Stimulated activated CD8-positive, alpha-beta memory T cell treated with anti-CD3 and anti-CD28 coated beads, Interleukin-4, amount 100 ng/mL, for 4 hours (primary cell): ENCODE results near the gene GABPB1.
A peak's percentile ranks its signal among the peaks of the same experiment; 100 is the strongest.

Experiments
- DNase-seq, 2 donors: peaks; one replicate each; pipeline ENCODE4 v3.0.0-alpha.2; 2020; ENCODE audit warnings: low read depth in 2 of 2, low spot score in 1 of 2

The GABPB1 gene

DNA sequence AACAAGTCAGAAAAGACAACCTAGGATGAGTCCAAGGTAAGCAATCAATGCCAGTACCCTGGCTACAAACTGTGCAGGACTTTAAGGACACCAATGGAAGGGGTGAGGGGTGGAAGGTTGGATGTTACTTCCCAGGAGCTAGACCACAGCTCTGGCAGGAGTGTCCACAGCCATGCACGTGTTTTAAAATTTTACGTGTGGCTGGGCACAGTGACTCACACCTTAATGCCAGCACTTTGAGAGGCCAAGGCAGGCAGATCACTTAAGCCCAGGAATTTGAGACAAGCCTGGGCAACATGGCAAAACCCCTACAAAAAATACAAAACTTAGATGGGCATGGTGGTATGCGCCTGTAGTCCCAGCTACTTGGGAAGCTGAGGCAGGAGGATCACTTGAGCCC lies 74.7 kb downstream of the GABPB1 start:
- no peak for DNase-seq

DNA sequence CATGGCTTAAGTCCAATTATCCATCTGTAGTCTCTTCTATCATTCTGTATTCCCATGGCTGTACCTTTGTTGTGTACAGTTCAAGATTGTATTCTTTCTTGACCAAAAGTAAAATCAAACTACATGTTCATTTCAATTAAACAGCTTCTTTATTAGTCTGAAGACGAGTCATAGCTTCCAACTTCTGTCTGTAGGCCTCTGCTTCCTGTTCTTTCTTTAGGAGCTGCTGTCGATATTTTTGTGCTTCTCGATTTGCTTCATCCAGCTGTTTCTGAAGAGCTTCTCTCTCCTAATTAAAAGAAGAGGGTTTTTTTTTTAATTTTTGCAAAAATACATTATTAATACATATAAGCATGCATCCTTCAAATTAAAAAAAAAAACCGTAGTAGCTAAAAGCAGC lies 76.5 kb downstream of the GABPB1 start:
- DNase-seq = no peak

DNA sequence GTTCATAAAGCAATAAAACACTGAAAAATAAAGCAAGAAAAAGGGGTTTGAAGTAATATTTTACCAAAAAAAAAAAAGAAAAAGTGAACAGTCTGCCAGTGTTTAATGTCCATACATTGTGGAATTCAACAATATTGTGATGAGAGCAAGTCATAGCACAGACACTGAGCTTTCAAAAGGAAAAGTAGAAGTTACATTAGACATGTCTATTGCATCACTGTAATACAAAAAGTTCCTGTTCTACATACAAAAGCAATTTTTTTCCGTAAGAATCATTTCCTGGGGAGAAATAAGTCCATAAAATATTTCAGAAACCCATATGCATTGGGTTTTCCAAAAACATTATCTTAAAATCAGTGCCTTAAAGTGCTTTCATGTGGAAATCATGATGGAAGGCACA lies 77.6 kb downstream of the GABPB1 start:
- DNase-seq = no peak

DNA sequence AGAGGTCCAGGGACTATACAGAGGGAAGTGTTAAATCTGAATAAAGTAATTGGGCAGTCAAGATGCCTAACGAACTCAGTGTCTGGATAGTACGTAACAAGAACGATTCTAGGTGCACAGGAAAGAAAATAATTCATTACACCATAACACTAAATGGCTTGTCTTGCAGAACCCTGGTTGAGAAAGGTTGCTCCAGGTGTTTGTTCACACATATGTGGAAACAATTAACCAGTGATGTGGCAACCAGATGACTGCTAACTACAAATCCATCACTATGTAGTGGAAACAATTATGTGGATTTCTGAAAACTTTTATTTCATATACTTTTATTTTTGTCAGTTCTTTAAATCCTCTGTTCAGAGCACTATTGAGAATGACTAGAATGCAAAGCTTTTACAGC lies 79.1 kb downstream of the GABPB1 start:
- DNase-seq = no peak

DNA sequence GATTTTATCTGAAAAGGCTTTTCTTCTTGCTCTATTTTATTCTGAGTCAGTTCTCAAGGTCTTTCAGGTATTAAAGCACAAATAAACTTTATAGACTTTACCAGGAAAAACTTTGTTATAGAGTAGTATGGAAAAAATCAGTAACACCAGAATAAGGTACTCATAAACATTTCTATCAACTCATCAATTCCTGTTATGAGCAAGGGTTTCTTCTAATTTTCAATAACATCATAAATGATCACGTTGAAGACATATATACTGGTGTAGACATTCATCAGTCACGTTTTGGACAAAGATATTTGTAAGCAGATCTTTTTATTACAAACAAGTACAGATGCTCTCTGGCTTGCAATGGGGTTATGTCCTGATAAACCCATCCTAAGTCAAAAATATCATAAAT lies 79.9 kb downstream of the GABPB1 start:
- DNase-seq = no peak

DNA sequence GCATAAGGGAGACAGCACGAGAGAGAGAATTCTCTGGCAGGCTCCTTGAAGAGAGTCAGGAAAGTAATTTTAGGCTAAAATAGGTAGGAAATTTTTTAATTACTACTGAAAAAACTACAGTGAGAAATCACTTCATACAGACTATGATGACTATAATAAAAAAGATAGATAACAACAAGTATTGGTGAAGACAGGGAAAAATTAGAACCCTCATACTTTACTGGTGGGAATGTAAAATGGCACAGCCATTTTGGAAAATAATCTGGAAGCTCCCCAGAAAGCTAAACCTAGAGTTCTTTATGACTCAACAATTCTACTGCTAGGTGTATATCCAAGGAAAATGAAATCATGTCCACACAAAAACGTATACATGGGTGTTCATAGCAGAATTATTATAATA lies 87.4 kb downstream of the GABPB1 start:
- DNase-seq = no peak

DNA sequence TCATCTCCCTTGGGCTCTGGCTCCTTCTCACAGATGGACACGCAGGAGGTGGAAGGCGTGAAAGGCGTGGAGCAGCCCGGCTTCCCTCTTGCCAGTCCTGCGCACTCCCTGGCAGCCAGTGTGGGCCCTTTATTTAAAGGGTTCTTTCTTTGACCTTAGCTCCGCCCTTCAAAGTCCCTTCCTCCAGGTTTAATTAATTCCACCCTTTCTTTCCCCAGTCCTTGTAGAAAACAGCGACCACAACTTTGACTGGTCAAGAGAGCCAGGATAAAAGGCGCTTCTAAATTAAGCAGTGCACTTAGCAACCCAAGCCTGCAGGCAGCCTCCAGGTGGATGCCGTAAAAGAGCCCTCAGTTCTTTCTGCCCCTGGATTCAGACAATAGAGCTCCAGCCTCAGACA lies 89.4 kb downstream of the GABPB1 start, which contains the start of gene HDC:
TSS of gene HDC (minus strand) at position 107 of the 400 bp plus-strand sequence. CDS start at position 4, 103 bp downstream.
- DNase-seq = no peak

DNA sequence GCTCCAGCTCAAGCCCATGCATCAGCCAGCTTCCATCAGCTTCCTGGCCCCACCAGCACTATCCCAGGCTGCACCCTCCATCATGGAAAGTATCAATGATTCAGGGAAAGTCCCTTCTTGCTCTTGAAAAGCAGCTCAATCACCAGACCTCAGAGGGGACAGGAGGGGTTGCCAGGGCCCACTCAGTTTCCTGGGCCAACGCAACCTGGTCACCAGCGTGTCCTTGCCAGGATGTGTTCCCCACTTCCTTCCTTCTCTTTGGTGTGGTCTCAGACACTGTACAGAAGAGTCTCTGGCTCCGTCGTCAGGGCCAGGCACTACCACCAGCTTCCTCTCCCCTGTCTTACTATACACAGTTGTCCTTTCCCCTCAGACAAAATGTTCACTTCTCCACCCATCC lies 92.5 kb downstream of the GABPB1 start:
- DNase-seq = peak; percentile 6 to 24

DNA sequence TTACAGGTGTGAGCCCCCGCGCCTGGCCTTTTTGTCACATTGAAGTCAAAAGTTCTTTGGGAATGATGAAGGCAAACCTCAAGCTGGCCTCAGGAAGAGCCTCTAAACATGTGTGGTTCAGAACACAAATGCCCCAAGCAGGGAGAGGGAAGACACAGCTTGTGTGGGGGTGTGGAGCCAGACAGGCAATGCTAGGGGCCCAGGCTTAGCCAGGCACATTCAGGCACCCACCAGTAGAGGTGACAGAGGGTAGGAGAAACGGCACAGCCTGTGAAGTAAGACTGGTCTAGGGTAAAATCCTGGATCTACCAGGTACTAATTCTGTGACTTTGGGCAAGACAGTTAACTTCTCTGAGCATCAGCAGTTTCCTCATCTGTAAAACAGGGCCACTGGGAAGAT lies 93.0 kb downstream of the GABPB1 start:
- no peak for DNase-seq

DNA sequence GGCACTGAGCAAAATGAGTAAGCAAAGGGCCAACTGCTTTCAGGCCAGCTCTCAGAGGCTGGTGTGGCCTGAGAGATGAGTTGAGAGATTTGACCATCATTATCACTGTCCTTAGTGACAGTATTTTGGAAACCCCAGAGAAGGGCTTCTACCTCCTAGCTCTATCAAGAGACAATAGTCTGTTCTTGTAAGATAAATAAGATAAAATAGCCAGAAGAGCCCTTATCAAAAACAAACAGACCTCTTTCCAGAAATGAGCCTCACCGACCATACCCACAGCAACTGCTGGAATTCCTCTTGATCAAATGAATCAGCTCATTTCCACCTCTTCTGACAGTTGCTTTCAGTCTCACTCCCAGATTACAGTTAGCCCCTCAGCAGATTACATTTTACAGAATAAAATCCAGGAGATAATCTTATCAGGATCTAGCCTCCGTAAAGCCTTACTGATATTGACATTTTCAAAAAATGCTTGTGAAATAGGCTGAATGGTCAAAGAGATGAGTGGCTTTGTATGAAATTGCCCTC lies 94.0 kb downstream of the GABPB1 start:
- DNase-seq = no peak

DNA sequence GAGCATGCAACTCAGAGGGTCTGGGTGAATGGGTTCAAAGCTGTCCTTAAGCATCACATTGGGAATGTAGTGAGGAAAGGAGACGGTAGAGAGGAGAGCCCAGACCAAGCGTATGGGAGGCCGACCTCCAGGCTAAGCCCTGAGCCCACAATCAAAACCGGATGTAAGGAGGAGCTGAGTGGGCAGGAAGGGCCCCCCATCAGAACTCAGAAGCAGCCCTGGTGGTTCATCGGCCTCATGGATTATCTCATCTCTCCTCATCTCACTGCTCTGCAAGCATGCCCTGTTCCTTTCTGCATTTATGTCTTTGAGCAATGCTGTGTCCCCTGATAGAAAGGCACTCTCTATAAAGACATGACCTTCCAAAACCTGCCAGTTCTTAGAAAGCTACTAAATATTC lies 95.7 kb downstream of the GABPB1 start:
- no peak for DNase-seq

DNA sequence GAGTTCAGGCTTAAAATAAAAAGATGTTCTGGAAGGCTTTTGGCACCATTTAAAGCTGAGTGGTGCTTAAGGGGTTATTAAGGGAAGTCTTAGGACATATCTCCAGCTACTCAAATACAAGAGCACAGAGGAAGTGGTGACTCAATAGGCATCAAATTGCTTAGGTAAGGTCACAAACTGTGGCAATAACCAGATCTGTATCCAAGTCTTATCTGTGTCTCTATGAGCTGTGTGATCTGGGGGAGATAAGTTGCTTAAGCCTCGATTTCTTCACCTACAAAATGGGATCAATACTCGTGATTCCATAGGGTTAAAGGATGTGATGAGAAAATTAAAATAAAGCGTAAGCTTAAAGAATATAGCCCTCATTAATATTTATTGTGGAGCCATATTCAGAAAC lies 97.1 kb downstream of the GABPB1 start:
- DNase-seq = no peak

DNA sequence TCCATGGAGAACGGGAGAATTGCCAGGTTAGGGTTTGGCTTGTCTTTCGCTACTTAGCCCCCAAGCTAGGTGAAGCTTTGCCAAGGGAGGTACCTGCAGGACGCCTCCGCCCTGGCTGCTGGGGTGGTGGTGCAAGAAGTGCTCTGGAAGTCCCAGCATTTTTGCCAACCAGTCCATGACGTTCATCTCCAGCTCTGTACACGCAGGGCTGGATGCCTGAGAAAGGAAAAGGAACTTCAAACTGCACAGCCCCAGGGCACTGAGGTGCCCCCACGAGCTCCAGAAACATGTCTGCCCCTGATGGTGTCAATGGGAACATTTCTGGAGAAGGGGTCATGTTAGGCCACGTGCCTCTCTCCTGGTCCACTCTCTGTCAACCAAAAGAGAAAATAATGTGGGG lies 97.7 kb downstream of the GABPB1 start:
- DNase-seq = no peak

DNA sequence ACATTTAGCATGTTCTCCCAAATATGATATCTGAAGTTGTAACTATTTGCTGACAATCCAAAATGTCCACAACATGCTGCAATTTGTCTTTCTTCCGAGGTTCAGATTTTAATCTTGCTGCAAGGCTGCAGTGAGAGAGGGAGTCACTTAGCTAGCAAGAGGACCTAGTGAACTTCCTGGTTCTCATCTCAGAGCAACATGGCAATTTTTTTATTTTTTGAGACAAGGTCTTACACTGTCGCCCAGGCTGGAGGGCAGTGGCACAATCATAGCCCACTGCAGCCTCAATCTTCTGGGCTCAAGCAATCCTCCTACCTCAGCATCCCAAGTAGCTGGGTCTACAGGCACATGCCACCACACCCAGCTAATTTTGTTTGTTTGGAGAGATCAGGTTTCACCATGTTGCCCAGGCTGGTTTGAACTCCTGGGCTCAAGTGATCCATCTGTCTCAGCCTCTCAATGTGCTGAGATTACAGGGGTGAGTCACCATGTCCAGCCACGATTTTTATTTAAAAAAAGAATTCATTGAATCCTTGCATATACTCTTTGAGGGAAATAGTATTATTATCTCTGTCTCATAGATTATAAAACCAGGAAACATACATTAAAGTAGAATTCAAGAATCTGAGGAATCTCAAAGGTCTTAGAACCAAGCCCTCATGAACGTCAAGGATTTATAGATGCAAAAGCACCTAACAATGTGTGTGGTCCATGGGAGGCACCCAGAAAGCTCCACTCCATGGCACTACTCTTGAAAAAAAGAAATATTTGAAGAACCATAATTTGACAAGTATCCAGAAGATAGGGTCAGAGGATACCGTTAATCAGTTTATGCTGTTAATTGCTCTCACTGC lies 98.6 kb downstream of the GABPB1 start:
- no peak for DNase-seq

DNA sequence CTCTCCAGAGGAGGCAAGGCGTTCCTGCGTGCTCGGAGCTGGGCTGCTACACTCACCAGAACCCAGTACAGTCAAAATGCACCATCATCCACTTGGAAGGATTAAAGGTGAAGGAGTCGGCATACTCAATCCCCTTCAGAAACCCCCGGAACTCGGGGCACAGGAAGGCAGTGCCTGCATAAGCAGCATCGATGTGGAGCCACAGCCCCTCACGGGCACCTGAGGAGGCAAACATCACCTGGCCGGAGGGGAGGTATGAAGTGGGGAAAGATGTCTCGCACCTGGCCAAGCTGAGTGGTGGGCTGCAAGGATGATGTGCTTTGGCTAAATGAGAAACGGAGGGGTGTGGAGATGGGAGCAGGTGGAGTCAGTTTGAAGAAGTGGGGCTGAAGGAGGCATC lies 102.4 kb downstream of the GABPB1 start:
- no peak for DNase-seq

DNA sequence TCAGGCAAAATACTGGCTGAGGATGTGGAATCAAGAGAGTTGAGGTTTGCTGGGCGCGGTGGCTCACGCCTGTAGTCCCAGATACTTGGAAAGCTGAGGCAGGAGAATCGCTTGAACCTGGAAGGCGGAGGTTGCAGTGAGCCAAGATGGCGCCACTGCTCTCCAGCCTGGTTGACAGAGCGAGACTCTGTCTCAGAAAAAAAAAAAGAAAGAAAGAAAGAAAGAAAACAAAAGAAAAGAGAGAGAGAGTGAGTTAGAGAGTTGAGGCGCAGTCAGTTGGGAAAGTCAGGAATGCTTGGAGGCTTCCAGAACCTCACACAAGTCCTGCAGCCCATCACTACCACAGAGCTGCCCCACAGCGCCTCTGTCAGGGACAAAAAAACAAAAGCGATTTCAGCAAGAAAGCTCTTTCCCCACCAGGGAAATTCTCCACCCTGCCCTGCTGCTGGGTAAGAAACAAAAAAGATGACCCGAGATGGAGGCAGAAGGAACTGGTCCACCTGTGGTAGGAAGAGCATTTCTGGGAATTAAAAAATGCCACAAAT lies 103.3 kb downstream of the GABPB1 start:
- no peak for DNase-seq

DNA sequence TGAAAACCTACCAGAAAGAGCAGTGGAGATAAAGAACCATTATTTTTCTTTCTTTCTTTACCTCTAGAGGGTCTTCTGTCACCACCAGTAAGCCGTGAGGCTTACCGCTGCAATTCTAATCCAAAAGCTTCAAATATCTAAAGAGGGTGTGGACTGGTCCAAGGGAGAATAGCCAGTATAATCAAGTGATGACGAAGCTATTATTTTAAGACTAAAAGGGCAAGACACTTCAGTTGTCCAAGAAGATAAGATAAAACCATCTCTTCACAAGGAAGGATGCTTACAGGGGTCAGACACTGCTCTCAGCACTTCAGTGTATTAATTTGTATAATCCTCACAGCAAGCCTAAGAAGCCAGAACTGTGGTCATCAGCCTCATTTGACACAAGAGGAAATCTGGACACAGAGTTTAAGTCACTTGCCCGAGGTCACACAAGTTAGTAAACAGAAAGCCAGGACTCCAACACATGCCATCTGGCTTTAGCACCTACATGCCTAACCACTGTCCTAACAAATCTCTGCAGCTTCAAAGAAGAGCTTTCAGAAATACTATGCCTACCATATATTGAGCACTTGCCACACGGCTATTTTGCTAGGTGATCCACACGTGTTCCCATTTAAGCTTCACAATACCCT lies 104.1 kb downstream of the GABPB1 start:
- DNase-seq = no peak

DNA sequence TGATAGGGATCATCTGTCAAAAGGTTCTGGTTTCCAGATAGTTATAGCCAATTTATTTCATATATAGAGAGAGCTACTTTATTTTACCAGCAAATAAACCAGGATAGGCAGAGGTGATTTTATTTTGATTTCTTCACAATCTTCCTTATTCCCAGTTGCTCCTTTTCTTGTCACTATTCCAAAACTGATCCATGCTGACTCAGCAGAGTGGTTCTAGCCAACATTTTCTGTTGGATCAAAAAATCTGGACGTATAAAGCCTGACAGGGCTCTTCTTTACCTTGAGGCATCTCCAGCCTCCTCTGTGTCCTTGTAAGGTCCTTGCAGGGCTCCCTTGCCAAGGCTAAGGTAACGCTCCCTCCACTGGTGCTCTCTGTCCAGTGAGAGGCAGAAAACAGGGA lies 105.3 kb downstream of the GABPB1 start:
- no peak for DNase-seq

DNA sequence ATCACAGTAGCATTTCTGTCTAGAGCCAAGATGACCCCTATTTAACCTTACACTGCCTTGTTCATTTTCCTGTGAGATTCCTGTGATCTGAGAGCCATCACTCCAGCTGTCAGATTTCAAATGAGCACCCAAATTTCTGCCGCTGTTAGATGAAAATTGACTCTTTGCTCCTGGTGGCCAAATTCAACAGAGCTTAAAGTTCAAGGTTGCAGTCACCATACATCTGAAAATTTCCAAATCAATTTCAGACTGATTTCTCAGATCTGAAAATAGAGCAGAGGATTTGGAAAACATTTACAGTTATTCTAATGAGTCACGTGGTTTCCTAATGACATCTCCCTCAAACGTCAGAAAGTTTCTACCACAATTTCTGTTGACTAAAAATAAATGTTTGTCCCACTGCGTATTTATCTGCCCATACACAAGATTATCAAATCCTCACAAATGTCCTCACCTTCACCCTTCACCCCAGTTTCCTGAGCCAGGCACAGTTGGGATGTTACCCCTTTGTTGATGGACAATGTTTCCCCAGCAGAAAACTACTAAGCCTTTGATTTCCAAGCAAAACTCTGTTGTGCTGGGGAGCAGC lies 105.9 kb downstream of the GABPB1 start:
- DNase-seq = no peak

DNA sequence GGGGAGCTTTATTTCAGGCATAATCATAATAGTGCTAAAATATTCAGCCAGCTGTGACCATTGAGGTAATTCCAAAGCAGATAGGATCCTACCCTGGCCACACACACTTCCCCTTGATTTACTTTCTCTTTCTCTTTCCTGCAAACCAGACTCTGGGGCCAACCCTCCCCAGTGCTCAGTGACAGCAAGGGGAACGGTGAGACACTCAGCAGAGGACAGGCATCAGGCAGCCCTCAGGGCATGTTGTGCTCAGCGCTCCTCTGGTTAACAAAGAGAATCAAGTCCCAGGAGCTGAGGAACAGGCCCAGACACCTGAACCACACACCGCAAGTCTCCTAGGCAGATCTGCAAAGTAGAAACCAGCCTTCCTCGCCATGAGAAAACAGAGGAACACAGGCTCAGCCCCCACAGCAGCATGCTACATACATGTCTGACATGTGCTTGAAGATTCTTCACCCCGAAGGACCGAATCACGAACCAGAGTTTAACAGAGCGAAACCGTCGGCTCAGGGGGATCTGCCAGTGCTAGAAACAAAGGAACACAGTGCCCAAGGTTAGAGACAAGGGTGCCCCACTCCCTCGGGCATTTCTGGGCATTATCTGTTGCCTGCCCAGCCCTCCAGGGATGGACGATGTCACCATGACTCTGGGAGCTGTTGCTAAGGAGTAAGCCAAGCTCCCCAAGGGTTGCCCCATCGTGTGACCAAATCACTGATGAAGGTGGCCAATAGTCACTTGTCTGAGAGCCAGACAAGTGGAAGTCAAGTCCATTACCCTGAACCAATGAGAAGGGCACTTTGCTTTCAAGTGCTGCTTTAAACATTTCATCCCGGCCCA lies 107.0 kb downstream of the GABPB1 start:
- peak in 1 of 2 donors; percentile 10 for DNase-seq

DNA sequence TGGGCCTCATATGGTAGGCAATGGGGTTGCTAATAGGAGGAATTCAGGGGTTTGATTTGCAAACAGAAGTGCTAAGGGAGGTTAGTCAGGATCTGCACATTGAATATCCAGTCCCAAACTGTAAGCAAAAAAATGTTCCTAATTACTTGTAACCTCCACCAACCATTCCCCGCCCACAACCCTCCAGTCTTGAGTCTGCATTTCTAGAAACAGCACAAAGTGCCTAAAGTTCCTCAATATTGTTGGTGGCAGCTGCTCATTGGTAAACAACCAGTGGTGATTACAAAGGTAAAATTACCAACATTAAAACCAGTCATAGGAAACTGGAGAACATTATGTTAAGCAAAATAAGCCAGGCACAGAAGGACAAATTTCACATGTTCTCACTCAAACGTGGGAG lies 108.4 kb downstream of the GABPB1 start:
- DNase-seq = no peak
